Neural cell (in vitro differentiated cells): ENCODE results near the gene WDR33. TPM values are rescaled to one million over a fixed set of nuclear protein-coding genes. Genes with fewer than 3 reads are reported as not detected.
"Not testable (repeated sequence)": the region's sequence is repeated elsewhere in the genome, so short reads cannot be mapped to it uniquely, and the experiment has no call there.

Experiments
- H2AFZ ChIP-seq: fragments of 200-600, 300-800 bp; sonication (generic), shearing (Covaris generic); 2 replicates; pipeline ENCODE4 v1.6.0; 2014; ENCODE audit warnings: low read depth, mild to moderate bottlenecking, antibody characterized with exemption, low read length, moderate library complexity
- H3F3A ChIP-seq: fragments of 200-600 bp; shearing (Covaris generic); 2 replicates; pipeline ENCODE4 v1.6.1; 2016; ENCODE audit warnings: mild to moderate bottlenecking, moderate library complexity, mixed read lengths, antibody characterized with exemption, low read length; ENCODE audit not compliant: insufficient read depth, poor library complexity, severe bottlenecking
- H3K27ac ChIP-seq: fragments of 200-600, 300-800 bp; sonication (generic), shearing (Covaris generic); 2 replicates; pipeline ENCODE4 v1.5.1; 2014; ENCODE audit warnings: mild to moderate bottlenecking, low read length, moderate library complexity
- H3K27me3 ChIP-seq: fragments of 300-800, 200-600 bp; sonication (generic), shearing (Covaris generic); 2 replicates; pipeline ENCODE4 v1.6.0; 2014; ENCODE audit warnings: mild to moderate bottlenecking, low read depth, low read length, moderate library complexity; ENCODE audit not compliant: insufficient read depth
- H3K36me3 ChIP-seq: fragments of 300-800, 200-600 bp; sonication (generic), shearing (Covaris generic); 2 replicates; pipeline ENCODE4 v1.5.1; 2014; ENCODE audit warnings: mild to moderate bottlenecking, antibody characterized with exemption, low read length, moderate library complexity; ENCODE audit not compliant: insufficient read depth
- H3K4me2 ChIP-seq: fragments of 300-800, 200-600 bp; sonication (generic), shearing (Covaris generic); 2 replicates; pipeline ENCODE4 v1.6.0; 2014; ENCODE audit warnings: mild to moderate bottlenecking, low read length
- H3K4me3 ChIP-seq: fragments of 300-800, 200-600 bp; sonication (generic), shearing (Covaris generic); 2 replicates; pipeline ENCODE4 v1.5.1; 2014; ENCODE audit warnings: mild to moderate bottlenecking, low read length, moderate library complexity
- H3K79me2 ChIP-seq: fragments of 200-600 bp; shearing (Covaris generic); replicated peaks from 2 replicates; pipeline ENCODE4 v1.6.0; 2014; ENCODE audit warnings: mild to moderate bottlenecking, low read length, moderate library complexity; ENCODE audit not compliant: insufficient read depth
- H3K9ac ChIP-seq: fragments of 300-800, 200-600 bp; sonication (generic), shearing (Covaris generic); 2 replicates; pipeline ENCODE4 v1.6.1; 2016; ENCODE audit warnings: mild to moderate bottlenecking, low read length, mixed read lengths
- H3K9me2 ChIP-seq: fragments of 200-600 bp; shearing (Covaris generic); 2 replicates; pipeline ENCODE4 v1.6.1; 2016; ENCODE audit warnings: mild to moderate bottlenecking, low read length, mixed read lengths; ENCODE audit not compliant: insufficient read depth
- H3K9me3 ChIP-seq: fragments of 200-600, 300-800 bp; sonication (generic), shearing (Covaris generic); 2 replicates; pipeline ENCODE4 v1.6.1; 2016; ENCODE audit warnings: mild to moderate bottlenecking, mixed run types, low read length, moderate library complexity, mixed read lengths
- H4K20me1 ChIP-seq: fragments of 200-600 bp; shearing (Covaris generic); 2 replicates; pipeline ENCODE4 v1.6.1; 2016; ENCODE audit warnings: mild to moderate bottlenecking, mixed run types; ENCODE audit not compliant: insufficient read depth
- CTCF ChIP-seq: fragments of 450-650 bp; IDR thresholded peaks from 2 replicates; pipeline ENCODE4 v1.5.1; 2014; ENCODE audit warnings: antibody characterized with exemption, mild to moderate bottlenecking, moderate library complexity; ENCODE audit not compliant: poor library complexity, severe bottlenecking
- EP300 ChIP-seq: fragments of 450-650 bp; conservative IDR thresholded peaks from 2 replicates; pipeline ENCODE4 v1.6.1; 2014; ENCODE audit warnings: antibody characterized with exemption, mild to moderate bottlenecking, moderate library complexity; ENCODE audit not compliant: poor library complexity, severe bottlenecking
- EZH2 ChIP-seq: fragments of 200-600, 300-800 bp; shearing (Covaris generic), sonication (generic); IDR thresholded peaks from 2 replicates; pipeline ENCODE4 v1.6.1; 2014; ENCODE audit warnings: antibody characterized with exemption, low read length, borderline replicate concordance, mild to moderate bottlenecking; ENCODE audit not compliant: insufficient read depth, poor library complexity, severe bottlenecking
- MXI1 ChIP-seq: fragments of 450-650 bp; conservative IDR thresholded peaks from 2 replicates; pipeline ENCODE4 v1.6.1; 2014; ENCODE audit warnings: antibody characterized with exemption, mild to moderate bottlenecking; ENCODE audit not compliant: poor library complexity, severe bottlenecking
- POLR2AphosphoS5 ChIP-seq: IDR thresholded peaks from 2 replicates; pipeline ENCODE4 v1.6.1; 2012
- RAD21 ChIP-seq: fragments of 450-650 bp; conservative IDR thresholded peaks from 2 replicates; pipeline ENCODE4 v1.6.1; 2014; ENCODE audit warnings: antibody characterized with exemption, mild to moderate bottlenecking, moderate library complexity
- REST ChIP-seq: IDR thresholded peaks from 2 replicates; pipeline ENCODE4 v1.6.1; 2012; ENCODE audit warnings: borderline replicate concordance
- SMC3 ChIP-seq: fragments of 450-650 bp; conservative IDR thresholded peaks from 2 replicates; pipeline ENCODE4 v1.6.1; 2014; ENCODE audit warnings: antibody characterized with exemption, mild to moderate bottlenecking, moderate library complexity; ENCODE audit not compliant: poor library complexity
- TAF1 ChIP-seq: IDR thresholded peaks from 2 replicates; pipeline ENCODE4 v1.6.1; 2012; ENCODE audit warnings: low read depth
- polyA plus RNA-seq: library from polyadenylated mRNA; depleted of rRNA; stranded (reverse); fragments of >200 nt; gene quantifications from 2 replicates; pipeline ENCODE4 v1.2.3, GENCODE V29; 2014

WDR33 gene
- polyA plus RNA-seq, 1 donor from 2014 or later = 58.7 TPM

- H3K36me3 ChIP-seq = no peaks in the 10 kb centered on the region
- no peaks in the 10 kb centered on the region for H3K9me2 ChIP-seq
- no peaks in the 10 kb centered on the region for H3K27me3 ChIP-seq
- no peaks in the 10 kb centered on the region for H4K20me1 ChIP-seq
- TF ChIP-seq EZH2 (no peak), EP300 (no peak), POLR2AphosphoS5 (no peak)
- H3K9me3 ChIP-seq = no peaks in the 10 kb centered on the region
- H3K79me2 ChIP-seq = no peaks in the 10 kb centered on the region
- H3K27ac ChIP-seq = no peak overlapping the region
- H2AFZ ChIP-seq = no peak overlapping the region
- no peak overlapping the region for H3K4me3 ChIP-seq
- no peak overlapping the region for H3K9ac ChIP-seq
- no peaks in the 10 kb centered on the region for H3F3A ChIP-seq
- H3K4me2 ChIP-seq = no peak overlapping the region
These were observed 7.9 kb upstream of the WDR33 start for GRCh38 chr2:127818794-127819425.

- Histone ChIP-seq H3K4me3 (no peak overlapping the region), H2AFZ (no peak overlapping the region), H4K20me1 (no peaks in the 10 kb centered on the region)
These were observed 7.3 kb upstream of the WDR33 start for GRCh38 chr2:127818241-127818640.

GRCh38 chr2:127814677-127815076, 3.7 kb upstream of the WDR33 start:
- Histone ChIP-seq H3K4me2 (no peak overlapping the region), H4K20me1 (no peaks in the 10 kb centered on the region), H3K4me3 (no peak overlapping the region), H3K36me3 (no peaks in the 10 kb centered on the region), H3K9ac (no peak overlapping the region), H3K27ac (no peak overlapping the region), H3K79me2 (peaks cover 10% of the 10 kb centered on the region), H3F3A (no peaks in the 10 kb centered on the region), H3K27me3 (no peaks in the 10 kb centered on the region), H3K9me3 (no peaks in the 10 kb centered on the region), H3K9me2 (no peaks in the 10 kb centered on the region), H2AFZ (no peak overlapping the region)
- TF ChIP-seq SMC3 = no peak
- no peak for TF ChIP-seq CTCF
- TF ChIP-seq TAF1 = no peak
- no peak for TF ChIP-seq EP300
- no peak for TF ChIP-seq RAD21
- no peak for TF ChIP-seq POLR2AphosphoS5
- no peak for TF ChIP-seq MXI1
- no peak for TF ChIP-seq EZH2
- TF ChIP-seq REST = no peak

More at GRCh38 chr2:127818241-127818640, 7.3 kb upstream of the WDR33 start:
- H3K27me3 ChIP-seq = no peaks in the 10 kb centered on the region
- no peak overlapping the region for H3K9ac ChIP-seq
- TF ChIP-seq MXI1 (no peak), REST (no peak)
- H3K36me3 ChIP-seq = no peaks in the 10 kb centered on the region
- no peak overlapping the region for H3K27ac ChIP-seq
- H3K9me2 ChIP-seq = no peaks in the 10 kb centered on the region
- H3K4me2 ChIP-seq = no peak overlapping the region
- H3K79me2 ChIP-seq = no peaks in the 10 kb centered on the region
- no peaks in the 10 kb centered on the region for H3K9me3 ChIP-seq
- H3F3A ChIP-seq = no peaks in the 10 kb centered on the region

- not testable (repeated sequence) for H3K9me3 ChIP-seq, H3K4me3 ChIP-seq, H3K27me3 ChIP-seq, H3K9ac ChIP-seq, H3K4me2 ChIP-seq, H4K20me1 ChIP-seq, H3F3A ChIP-seq, H3K36me3 ChIP-seq, H2AFZ ChIP-seq, H3K9me2 ChIP-seq, H3K27ac ChIP-seq
- peaks cover 31% of the 10 kb centered on the region for H3K79me2 ChIP-seq
These were observed 1.5 kb upstream of the WDR33 start for GRCh38 chr2:127812441-127812840.
